CD4-positive, alpha-beta memory T cell (primary cell): ENCODE measurements around the gene SERINC5. TPM values are rescaled to one million over a fixed set of nuclear protein-coding genes. Genes with fewer than 3 reads are reported as not detected.

ENCODE experiments used
- CTCF ChIA-PET: fragments of 350-600 bp; sonication (Branson Sonifier 250); formaldehyde crosslinking; loops from one replicate; lab custom pipeline; 2021; ENCODE audit warnings: inconsistent platforms; ENCODE audit not compliant: partially characterized antibody; lab: Charles Lee
- POLR2A ChIA-PET: fragments of 350-600 bp; sonication (Branson Sonifier 250); formaldehyde crosslinking; loops from one replicate; lab custom pipeline; 2021; ENCODE audit not compliant: partially characterized antibody; lab: Charles Lee
- DNase-seq, 5 donors: peaks; one replicate each; pipeline versions ENCODE4 v3.0.0 to v3.0.0-alpha.2; 2020 to 2022; ENCODE audit warnings: mixed read lengths in 1 of 5
- H3K27ac ChIP-seq: one replicate; pipeline ENCODE4 v1.7.0; 2013; ENCODE audit warnings: low read depth, low read length
- H3K27me3 ChIP-seq: 2 replicates; pipeline ENCODE4 v1.7.0; 2013; ENCODE audit warnings: mild to moderate bottlenecking, low read length, moderate library complexity; ENCODE audit not compliant: insufficient read depth
- H3K36me3 ChIP-seq: 2 replicates; pipeline ENCODE4 v1.7.0; 2013; ENCODE audit warnings: mild to moderate bottlenecking, low read length, moderate library complexity; ENCODE audit not compliant: insufficient read depth
- H3K4me1 ChIP-seq: 2 replicates; pipeline ENCODE4 v1.7.0; 2013; ENCODE audit warnings: mild to moderate bottlenecking, low read length, moderate library complexity; ENCODE audit not compliant: insufficient read depth
- H3K4me3 ChIP-seq, 2 donors: one replicate each; pipeline ENCODE4 v1.7.0; 2013; ENCODE audit warnings: low read length in 2 of 2, mild to moderate bottlenecking in 1 of 2
- H3K9me3 ChIP-seq, 2 donors: one replicate each; pipeline ENCODE4 v1.7.0; 2013; ENCODE audit warnings: low read length in 2 of 2, control low read depth in 1 of 2; ENCODE audit not compliant: control insufficient read depth in 1 of 2
- H3K27ac Mint-ChIP-seq, 7 donors: one replicate each; pipeline ENCODE4 v1.8.0; 2020 to 2021; ENCODE audit warnings: mixed read lengths in 7 of 7, mild to moderate bottlenecking in 6 of 7, inconsistent platforms in 3 of 7, moderate library complexity in 3 of 7
- H3K27me3 Mint-ChIP-seq, 2 donors: one replicate each; pipeline ENCODE4 v1.8.0; 2020 to 2021; ENCODE audit warnings: mixed read lengths in 2 of 2
- H3K36me3 Mint-ChIP-seq, 2 donors: one replicate each; pipeline ENCODE4 v1.8.0; 2020 to 2021; ENCODE audit warnings: mixed read lengths in 2 of 2, inconsistent platforms in 1 of 2, mild to moderate bottlenecking in 1 of 2
- H3K4me1 Mint-ChIP-seq, 4 donors: one replicate each; pipeline ENCODE4 v1.8.0; 2020 to 2021; ENCODE audit warnings: mixed read lengths in 4 of 4, mild to moderate bottlenecking in 1 of 4
- H3K4me3 Mint-ChIP-seq, 8 donors: one replicate each; pipeline ENCODE4 v1.8.0; 2020 to 2021; ENCODE audit warnings: mixed read lengths in 8 of 8, mild to moderate bottlenecking in 7 of 8, moderate library complexity in 6 of 8, inconsistent platforms in 3 of 8
- H3K9me3 Mint-ChIP-seq, 8 donors: one replicate each; pipeline ENCODE4 v1.8.0; 2020 to 2021; ENCODE audit warnings: mixed read lengths in 8 of 8, mild to moderate bottlenecking in 5 of 8, inconsistent platforms in 3 of 8, moderate library complexity in 1 of 8
- intact Hi-C: fragments of 100-400 bp; cut with micrococcal nuclease; formaldehyde crosslinking; loops from one replicate; pipeline ENCODE4 v1.15.1; 2023
- polyA plus RNA-seq, 2 donors: library from polyadenylated mRNA; unstranded; fragments of 300-500 nt; fragmentation: Illumina TruSeq; gene quantifications; one replicate each; pipeline ENCODE4 v1.2.3, GENCODE V29; 2021
- total RNA-seq, 2 experiments: library from RNA; stranded (reverse); gene quantifications; one replicate each; pipeline ENCODE4 v1.2.3, GENCODE V29; 2021

SERINC5 gene
- total and polyA plus RNA-seq, 4 experiments from 2014 or later = 20.7 to 165 (median 94.0) TPM

GRCh38 chr5:80240368-80240986, 15.4 kb downstream of the SERINC5 start:
- Mint-ChIP-seq H3K27ac (peak overlapping the region in 6 of 7 donors; percentile 24 to 76 (median 61)), H3K27me3 (no peaks in the 10 kb centered on the region), H3K4me3 (peak overlapping the region; percentile 48 to 85 (median 59)), H3K36me3 (peaks cover 41 to 56% of the 10 kb centered on the region in 2 donors), H3K4me1 (peaks cover 48 to 83% (median 66%) of the 10 kb centered on the region in 4 donors), H3K9me3 (peaks cover 0 to 17% (median 15%) of the 10 kb centered on the region in 8 donors)
- Histone ChIP-seq H3K4me3 (no peak overlapping the region), H3K4me1 (peaks cover 72% of the 10 kb centered on the region), H3K27ac (no peak overlapping the region), H3K27me3 (no peaks in the 10 kb centered on the region), H3K9me3 (peaks cover 0 to 7% of the 10 kb centered on the region in 2 donors), H3K36me3 (peaks cover 11% of the 10 kb centered on the region)
- ChIA-PET CTCF (interaction anchor here (0.7 to 1.5 kb wide), 2 partner anchors 15 to 149 kb away, joined by 3 to 6 read pairs; partner anchors contain the start of gene SERINC5), POLR2A (interaction anchor here (1.0 to 4.7 kb wide), 6 partner anchors 10 to 59 kb away, joined by 3 to 45 read pairs (median 6); partner anchors contain the start of gene SERINC5)
- intact Hi-C loops = no loop called here
- DNase-seq = no peak

GRCh38 chr5:80239680-80240367, 16.0 kb downstream of the SERINC5 start:
- Mint-ChIP-seq H3K9me3 (peaks cover 0 to 17% (median 15%) of the 10 kb centered on the region in 8 donors), H3K36me3 (peaks cover 36 to 51% of the 10 kb centered on the region in 2 donors), H3K4me3 (peak overlapping the region in 7 of 8 donors; percentile 46 to 87 (median 84)), H3K27ac (peak overlapping the region; percentile 38 to 93 (median 86)), H3K27me3 (no peaks in the 10 kb centered on the region), H3K4me1 (peaks cover 47 to 83% (median 64%) of the 10 kb centered on the region in 4 donors)
- no peaks in the 10 kb centered on the region for H3K27me3 ChIP-seq
- H3K4me1 ChIP-seq = peaks cover 72% of the 10 kb centered on the region
- no peak overlapping the region for H3K4me3 ChIP-seq
- no peak for DNase-seq
- ChIA-PET CTCF (interaction anchor here (0.7 to 1.9 kb wide), 4 partner anchors 11 to 148 kb away, joined by 3 to 9 read pairs (median 6); partner anchors contain the start of gene SERINC5), POLR2A (interaction anchor here (1.0 to 4.7 kb wide), 10 partner anchors 7 to 148 kb away, joined by 3 to 45 read pairs (median 6); partner anchors contain the start of gene SERINC5)
- peaks cover 11% of the 10 kb centered on the region for H3K36me3 ChIP-seq
- intact Hi-C loops = no loop called here
- H3K9me3 ChIP-seq = peaks cover 0 to 7% of the 10 kb centered on the region in 2 donors
- H3K27ac ChIP-seq = peak overlapping the region; percentile 31

GRCh38 chr5:80238778-80239679, 16.8 kb downstream of the SERINC5 start:
- Histone ChIP-seq H3K27ac (peak overlapping the region; percentile 20), H3K4me1 (peaks cover 78% of the 10 kb centered on the region), H3K4me3 (no peak overlapping the region), H3K27me3 (no peaks in the 10 kb centered on the region), H3K9me3 (peaks cover 0 to 7% of the 10 kb centered on the region in 2 donors), H3K36me3 (peaks cover 11% of the 10 kb centered on the region)
- peaks cover 0 to 17% (median 15%) of the 10 kb centered on the region in 8 donors for H3K9me3 Mint-ChIP-seq
- peak overlapping the region; percentile 63 to 93 (median 86) for H3K27ac Mint-ChIP-seq
- DNase-seq = no peak
- intact Hi-C loops = loop anchor here (1.0 kb wide), 1 partner anchor 8 kb away; no protein-coding TSS in a partner anchor
- CTCF ChIA-PET = interaction anchor here (0.6 to 2.3 kb wide), 8 partner anchors 12 to 156 kb away, joined by 3 to 10 read pairs (median 4); partner anchors contain the start of gene SERINC5
- H3K4me3 Mint-ChIP-seq = peak overlapping the region; percentile 27 to 87 (median 82)
- peaks cover 37 to 54% of the 10 kb centered on the region in 2 donors for H3K36me3 Mint-ChIP-seq
- H3K27me3 Mint-ChIP-seq = no peaks in the 10 kb centered on the region
- peaks cover 54 to 88% (median 70%) of the 10 kb centered on the region in 4 donors for H3K4me1 Mint-ChIP-seq
- POLR2A ChIA-PET = interaction anchor here (1.0 to 4.7 kb wide), 11 partner anchors 8 to 147 kb away, joined by 3 to 45 read pairs (median 6); partner anchors contain the start of gene SERINC5

- no peaks in the 10 kb centered on the region for H3K27me3 Mint-ChIP-seq
- H3K27me3 ChIP-seq = no peaks in the 10 kb centered on the region
- peaks cover 86% of the 10 kb centered on the region for H3K4me1 ChIP-seq
- peak overlapping the region; percentile 20 for H3K27ac ChIP-seq
- H3K4me3 Mint-ChIP-seq = peak overlapping the region; percentile 27 to 87 (median 82)
- ChIA-PET POLR2A (interaction anchor here (1.0 to 4.7 kb wide), 9 partner anchors 9 to 114 kb away, joined by 3 to 45 read pairs (median 5); partner anchors contain the start of gene SERINC5), CTCF (interaction anchor here (1.1 to 2.3 kb wide), 5 partner anchors 13 to 146 kb away, joined by 3 to 10 read pairs (median 5); no protein-coding TSS in a partner anchor)
- H3K36me3 Mint-ChIP-seq = peaks cover 33 to 51% of the 10 kb centered on the region in 2 donors
- peaks cover 0 to 5% of the 10 kb centered on the region in 2 donors for H3K9me3 ChIP-seq
- peaks cover 52 to 86% (median 68%) of the 10 kb centered on the region in 4 donors for H3K4me1 Mint-ChIP-seq
- peaks cover 0 to 14% (median 12%) of the 10 kb centered on the region in 8 donors for H3K9me3 Mint-ChIP-seq
- H3K36me3 ChIP-seq = peaks cover 11% of the 10 kb centered on the region
- no peak overlapping the region for H3K4me3 ChIP-seq
- peak in 4 of 5 donors; percentile 33 to 57 (median 46) for DNase-seq
- intact Hi-C loops = loop anchor here (1.0 kb wide), 1 partner anchor 9 kb away; no protein-coding TSS in a partner anchor
- H3K27ac Mint-ChIP-seq = peak overlapping the region; percentile 63 to 93 (median 87)
Measured at GRCh38 chr5:80238097-80238496, 17.8 kb downstream of the SERINC5 start.

DNA sequence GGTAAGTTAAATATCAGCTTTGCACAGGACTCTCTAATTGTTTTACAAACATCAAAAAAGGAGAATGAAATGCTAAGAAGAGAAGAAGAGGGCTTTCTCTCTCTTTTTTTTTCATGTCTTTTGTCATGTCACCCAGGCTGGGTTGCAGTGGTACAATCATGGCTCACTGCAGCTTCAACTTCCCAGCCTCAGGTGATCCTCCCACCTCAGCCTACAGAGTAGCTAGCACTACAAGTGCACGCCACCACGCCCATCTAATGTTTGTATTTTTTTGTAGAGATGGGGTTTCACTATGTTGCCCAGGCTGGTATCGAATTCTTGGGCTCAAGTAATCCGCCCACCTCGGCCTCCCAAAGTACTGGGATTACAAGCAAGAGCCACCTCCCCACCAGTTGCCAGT, 18.6 kb downstream of the SERINC5 start:
- Histone ChIP-seq H3K4me3 (no peak overlapping the region), H3K4me1 (peaks cover 92% of the 10 kb centered on the region), H3K9me3 (no peaks in the 10 kb centered on the region), H3K36me3 (peaks cover 8% of the 10 kb centered on the region), H3K27ac (no peak overlapping the region), H3K27me3 (no peaks in the 10 kb centered on the region)
- ChIA-PET CTCF (interaction anchor here (1.5 to 2.3 kb wide), 2 partner anchors 33 to 154 kb away, joined by 4 to 10 read pairs; no protein-coding TSS in a partner anchor), POLR2A (interaction anchor here (1.2 to 4.7 kb wide), 5 partner anchors 10 to 114 kb away, joined by 3 to 45 read pairs (median 3); partner anchors contain the start of gene SERINC5)
- Mint-ChIP-seq H3K36me3 (peaks cover 28 to 46% of the 10 kb centered on the region in 2 donors), H3K9me3 (peaks cover 0 to 11% (median 8%) of the 10 kb centered on the region in 8 donors), H3K4me3 (peak overlapping the region in 7 of 8 donors; percentile 21 to 84 (median 49)), H3K27ac (peak overlapping the region in 6 of 7 donors; percentile 42 to 84 (median 54)), H3K27me3 (no peaks in the 10 kb centered on the region), H3K4me1 (peaks cover 53 to 90% (median 75%) of the 10 kb centered on the region in 4 donors)
- intact Hi-C loops = no loop called here
- DNase-seq = no peak
